SKM-1 treated with dmso at 0.1 percent for 144 hours (cell line): ENCODE measurements around the gene SLC38A4.

Experiments used
- DNase-seq: peaks from one replicate; lab custom pipeline; 2025; ENCODE audit not compliant: unreplicated experiment; lab: John Stamatoyannopoulos, UW

Gene SLC38A4

DNA sequence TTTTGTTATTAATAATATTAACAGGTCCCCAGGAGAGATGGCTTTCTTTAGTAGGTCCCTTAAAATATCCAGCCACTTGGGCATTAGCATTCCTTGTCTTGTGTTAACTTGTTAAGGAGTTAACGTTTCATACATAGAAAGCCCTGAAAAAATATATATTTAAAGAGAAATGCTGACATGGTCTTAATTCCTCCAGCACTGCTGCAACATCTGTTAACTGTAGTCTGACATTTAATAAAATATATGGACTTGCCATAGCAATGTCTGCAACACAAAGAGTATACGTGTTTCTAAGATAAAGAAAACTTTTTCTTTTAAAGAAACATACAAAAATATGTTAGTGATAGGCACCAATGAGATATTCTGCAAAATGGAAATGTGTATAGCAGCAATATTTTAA lies 10.0 kb downstream of the SLC38A4 start:
- no peak for DNase-seq

DNA sequence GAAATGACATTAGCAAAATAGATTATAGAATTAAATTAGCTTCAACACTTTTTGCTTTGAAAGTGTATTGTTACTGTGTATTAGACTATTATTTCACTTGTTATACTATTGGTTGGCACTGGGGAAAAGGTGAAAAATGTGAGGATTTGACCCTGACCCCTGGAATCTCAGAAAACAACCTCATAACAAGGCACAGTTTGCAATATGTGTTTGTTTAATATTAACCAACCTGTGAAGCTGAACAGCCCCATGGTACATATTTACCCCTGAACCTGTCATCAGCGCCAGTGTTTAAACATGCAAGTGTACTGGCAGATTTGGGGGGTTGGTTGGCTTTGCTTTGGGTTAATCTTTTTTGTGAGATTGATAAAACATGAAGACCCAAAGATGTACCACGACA lies 11.7 kb downstream of the SLC38A4 start:
- DNase-seq: no peak

DNA sequence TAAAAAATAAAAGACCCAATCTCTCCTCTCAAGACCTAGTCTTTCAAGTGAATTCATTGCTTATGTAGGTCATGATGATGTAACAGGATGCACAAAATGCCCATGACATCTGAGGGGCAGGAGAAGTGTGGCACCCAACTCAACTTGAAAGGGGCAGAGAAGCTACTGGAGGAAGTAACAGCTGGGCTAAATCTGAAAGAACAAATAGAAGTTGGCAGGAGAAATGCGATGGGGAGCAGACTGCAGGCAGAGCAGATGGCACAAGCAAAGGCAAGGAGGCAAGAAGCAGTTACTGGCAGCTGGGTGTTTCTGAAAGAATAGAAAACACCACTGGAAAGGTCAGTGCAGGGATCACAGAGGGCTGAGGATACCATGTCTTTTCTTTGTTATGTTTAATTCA lies 14.6 kb downstream of the SLC38A4 start:
- no peak for DNase-seq

DNA sequence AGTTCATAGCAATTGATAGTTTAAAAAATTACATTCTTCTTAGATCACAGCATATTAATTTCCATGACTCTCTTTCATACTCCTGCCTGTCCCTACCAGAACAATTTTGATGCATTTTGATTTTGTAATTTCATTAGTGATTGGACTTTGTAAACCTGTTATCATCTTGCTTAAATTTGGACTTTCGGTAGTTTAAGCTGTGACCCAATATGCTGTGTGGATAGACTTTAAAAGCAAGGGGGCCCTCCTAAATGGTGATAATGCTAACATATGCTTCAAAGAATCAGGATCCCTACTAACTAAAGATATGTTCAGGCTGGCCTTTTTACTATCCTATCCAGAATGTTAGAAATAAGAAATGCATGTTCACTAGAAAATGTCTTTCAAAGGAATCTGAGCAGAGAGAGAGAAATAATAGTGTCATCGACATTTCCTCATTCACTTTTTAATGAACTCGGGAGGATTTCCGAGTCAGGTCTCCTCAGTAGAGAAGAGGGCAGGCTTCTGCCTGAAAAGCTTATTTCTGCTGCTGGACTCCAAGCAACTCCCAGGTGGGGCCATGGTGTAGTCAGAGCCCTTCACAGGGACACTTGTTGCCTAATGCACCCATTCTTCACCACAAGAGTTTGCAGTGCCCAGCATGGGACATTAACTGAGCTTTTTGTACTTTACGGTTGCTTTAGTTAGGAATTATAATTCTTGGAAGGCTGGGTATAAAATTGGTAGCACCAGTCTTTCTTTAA lies 16.7 kb downstream of the SLC38A4 start:
- no peak for DNase-seq

DNA sequence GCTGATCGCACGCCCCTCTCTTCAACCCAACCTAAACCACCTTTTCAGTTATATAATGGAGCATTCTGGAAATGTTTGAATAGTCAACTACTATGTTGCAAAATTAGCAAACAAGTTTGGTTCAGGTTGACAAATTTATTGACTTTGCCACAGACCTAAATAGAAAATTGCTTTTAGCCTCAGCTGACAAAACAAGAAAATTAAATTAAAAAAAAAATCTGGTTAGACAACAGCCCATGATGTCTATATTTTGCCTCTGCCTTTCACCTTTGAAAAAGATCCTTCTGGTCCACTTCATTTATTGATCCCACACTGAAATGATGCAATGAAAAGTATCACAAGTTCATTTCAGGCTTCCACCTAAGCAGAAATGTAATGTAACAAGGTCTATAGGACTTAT lies 17.5 kb downstream of the SLC38A4 start:
- DNase-seq: no peak

DNA sequence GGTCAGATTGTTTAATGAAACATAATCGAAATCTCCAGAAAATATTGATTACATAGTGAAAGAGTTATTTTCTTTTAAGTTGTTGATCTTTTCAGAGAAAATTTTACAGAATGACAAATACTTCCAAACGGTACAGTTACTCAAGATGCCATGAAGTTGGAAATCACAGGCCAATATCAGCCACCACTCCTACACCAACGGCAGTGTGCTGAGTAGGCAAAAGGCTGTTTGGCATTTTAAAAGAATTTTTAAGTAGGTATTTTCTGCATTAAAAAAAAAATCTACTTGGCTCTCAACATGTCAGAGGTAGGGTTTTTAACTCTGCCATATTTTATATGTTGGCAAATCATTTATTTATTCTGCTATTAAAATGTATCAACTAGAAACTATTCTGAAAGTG lies 21.7 kb downstream of the SLC38A4 start:
- no peak for DNase-seq

DNA sequence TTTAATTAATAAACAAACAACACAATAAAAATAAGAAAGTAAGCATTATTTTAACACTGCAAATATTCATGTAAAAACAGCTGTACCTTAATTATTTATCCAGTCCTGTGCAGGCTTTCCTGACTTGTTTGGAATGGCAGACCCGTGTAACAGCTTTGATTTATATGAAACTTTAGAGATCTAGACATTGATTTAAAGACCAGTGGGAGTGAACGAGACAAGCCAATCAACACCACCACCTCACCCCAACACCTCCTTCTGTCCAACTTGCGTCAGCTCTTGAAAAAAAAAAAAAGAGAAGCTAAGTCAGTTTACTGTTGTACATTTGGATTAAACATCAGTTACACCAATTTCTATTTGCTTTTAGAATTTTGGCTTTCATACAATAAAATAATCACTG lies 22.3 kb downstream of the SLC38A4 start:
- DNase-seq: no peak

DNA sequence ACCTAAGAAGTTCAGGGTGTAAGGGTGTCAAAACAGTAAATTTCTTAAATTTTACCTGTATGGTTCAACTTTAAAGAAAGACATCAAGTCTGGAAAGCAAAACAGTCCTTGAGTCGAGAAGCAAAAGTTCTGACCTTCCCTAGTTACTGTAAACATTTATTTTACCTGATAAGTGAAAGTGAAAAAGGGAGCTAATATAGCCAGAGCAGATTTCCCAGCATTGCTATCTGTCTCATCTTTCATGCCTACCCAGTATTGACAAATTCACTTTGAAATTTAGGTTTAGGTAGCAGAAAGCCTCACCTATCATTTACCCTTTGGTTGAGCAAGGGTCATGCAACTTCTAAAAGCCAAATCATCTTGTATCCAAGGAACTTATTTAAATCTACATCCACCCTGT lies 24.5 kb downstream of the SLC38A4 start:
- no peak for DNase-seq

DNA sequence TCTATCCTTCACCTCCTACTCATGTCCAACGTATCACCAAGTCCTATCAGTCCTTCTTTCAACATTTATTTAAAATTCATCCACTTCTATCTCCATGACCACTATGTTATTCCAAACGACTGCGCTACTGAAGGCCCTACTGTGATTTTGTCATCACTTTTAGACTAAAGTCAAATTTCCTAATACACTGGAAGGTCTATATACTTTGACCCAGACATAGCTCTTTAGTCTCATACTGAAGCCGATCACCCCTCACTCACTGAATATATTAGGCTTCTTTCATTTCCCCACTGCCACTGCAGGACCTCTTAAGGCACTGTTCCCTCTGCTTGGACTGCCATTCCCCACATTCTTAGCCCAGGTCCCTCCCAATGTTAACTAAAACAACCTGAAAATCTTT lies 25.6 kb downstream of the SLC38A4 start:
- no peak for DNase-seq

DNA sequence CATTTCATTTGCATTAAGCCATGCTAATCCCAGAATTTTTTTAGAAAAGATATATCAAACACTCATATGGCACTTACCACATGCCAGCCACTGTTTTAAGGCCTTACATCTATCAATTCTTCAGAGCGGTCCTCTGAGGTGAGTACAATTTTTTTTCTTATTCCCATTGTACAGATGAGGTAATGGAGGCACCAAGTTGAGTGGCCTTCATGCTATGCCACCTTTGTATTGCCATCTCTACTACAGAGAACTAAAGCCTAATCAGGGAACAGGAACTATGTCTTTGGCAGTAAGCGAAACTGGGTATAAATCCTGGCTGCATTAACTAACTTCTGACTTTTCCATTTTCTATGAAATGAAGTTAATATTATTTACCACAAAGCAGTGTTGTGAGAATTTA lies 27.1 kb downstream of the SLC38A4 start:
- no peak for DNase-seq

DNA sequence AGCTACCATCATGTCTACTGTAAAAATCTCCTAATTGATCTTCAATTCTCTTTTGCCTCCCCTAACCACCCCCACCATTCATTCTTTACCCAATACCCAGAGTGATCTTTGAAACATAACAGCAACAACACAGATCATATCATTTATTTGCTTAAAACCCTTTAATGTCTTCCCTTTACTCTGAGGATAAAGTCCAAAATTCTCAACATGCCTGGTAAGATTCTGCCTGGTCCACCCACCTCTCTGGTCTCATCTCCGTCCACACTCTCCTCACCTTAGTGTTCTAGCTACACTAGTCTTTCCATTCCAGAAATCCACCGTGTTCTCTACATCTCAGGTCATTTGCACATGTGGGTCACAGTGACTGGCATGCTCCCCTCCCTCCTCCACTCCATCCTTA lies 27.7 kb downstream of the SLC38A4 start:
- DNase-seq: no peak

DNA sequence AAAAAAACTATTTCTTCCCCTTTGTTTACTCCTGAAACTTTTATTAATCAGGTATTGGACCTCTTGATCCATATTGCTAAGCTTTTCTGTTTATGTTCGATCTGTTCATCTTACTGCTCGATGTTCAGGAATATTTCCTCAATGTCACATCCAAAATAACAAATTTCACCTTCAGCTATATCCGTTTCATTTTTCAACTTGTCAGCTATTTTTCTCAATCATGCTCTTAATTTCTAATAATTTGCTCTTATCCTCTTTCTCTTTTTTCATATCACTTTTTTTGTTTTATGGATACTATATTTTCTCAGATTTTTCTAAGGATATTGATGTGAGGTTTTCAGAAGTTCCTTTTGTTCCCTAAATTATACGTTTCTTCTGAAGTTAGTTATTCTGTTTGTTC lies 29.8 kb downstream of the SLC38A4 start:
- no peak for DNase-seq

DNA sequence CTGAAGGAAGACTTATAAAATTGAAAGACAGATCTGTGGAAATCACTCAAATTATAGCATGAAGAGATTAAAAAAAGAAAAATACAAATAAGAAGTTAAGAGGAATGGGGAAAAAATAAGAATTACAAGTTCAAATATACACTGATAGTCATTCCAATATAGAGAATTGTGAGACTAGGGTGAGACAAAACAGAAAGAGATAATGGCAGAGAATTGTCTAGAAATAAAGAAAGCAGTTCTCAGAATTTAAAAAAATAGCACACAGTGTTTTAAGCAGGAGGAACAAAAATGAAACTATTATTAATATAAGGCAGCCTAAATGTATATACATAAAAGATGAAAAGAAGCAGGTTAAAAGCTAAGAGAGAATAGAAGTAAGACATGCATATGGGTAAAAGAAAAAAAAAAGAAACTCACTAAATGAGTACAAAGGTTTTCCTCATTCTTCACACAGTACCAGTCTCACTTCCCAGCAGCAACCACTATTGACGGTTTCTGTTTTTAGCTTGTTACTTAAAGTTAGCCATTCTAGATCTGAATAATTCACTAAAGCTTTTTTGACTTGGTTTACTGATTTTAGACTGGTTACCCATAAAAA lies 31.1 kb downstream of the SLC38A4 start:
- DNase-seq: no peak

DNA sequence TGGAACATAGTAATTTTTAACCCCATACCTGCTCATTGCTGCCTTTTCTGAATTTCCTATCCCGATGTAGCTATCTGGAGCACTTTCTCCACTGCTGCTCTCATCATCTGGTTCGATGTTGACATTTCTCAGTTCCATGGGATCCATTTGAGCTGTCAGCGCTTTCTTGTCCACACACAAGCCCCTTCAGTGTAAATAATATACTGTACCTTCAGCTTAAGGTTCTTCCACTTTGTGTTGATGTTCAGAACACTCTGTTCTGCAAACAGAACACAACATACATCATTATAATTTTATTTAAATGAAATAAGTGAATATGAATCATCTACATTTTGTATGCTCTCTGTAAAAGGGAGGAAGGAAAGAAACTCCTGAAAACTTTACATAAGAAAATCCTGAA lies 32.9 kb downstream of the SLC38A4 start:
- DNase-seq: no peak

DNA sequence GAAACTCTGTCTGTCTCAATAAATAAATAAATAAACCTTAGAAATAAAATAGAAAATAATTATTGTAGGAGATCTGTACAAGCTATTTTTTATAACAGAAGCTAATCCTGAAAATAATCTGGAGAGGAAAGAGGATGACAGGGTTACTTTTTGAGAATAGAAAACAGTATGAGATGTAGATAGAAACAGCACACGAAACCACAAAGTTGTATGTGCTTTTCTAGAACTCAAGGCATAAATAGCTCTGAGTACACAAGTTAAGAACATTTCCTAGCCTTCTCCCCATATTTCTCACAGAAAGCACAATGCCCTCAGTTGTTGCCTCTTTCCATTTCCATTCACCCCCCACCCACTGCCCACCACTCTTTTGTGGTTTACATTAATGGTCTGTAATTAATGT lies 35.7 kb downstream of the SLC38A4 start:
- DNase-seq: no peak

DNA sequence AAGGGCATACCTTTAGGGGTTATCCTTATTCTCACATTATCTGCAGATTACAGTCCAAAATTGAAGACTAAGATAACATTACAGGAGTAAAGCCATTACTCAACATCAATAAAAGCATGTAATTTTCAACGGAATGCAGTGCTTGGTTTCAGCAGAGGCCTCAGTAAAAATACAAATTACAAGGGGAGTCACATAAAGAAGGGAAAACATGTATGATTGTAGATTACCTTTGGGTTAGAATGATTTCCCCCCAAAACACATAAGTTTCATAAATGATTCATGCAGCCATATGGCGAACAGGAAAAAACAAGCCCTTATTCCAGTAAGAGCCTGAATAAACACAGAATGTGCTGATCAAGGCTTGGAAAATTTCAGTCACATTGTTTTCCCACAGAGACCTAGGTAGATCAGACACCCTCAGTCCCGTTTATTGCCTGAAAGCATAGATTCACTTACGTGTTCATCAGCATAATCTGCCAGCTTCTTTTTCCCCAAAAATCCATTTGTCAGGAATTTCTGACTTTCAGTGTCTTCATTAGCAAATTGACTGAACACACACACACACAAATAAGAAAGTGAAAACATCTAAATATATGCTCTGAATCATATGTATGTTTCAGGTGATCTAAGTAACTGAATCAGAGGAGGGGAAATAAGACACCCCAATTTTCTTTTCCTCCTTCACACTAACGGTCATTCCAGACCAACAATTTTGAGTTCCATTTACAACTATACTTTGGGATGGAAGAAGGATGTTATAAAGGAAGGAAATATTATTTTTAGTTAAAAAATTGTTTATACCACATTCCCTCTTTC lies 37.5 kb downstream of the SLC38A4 start:
- DNase-seq: no peak

DNA sequence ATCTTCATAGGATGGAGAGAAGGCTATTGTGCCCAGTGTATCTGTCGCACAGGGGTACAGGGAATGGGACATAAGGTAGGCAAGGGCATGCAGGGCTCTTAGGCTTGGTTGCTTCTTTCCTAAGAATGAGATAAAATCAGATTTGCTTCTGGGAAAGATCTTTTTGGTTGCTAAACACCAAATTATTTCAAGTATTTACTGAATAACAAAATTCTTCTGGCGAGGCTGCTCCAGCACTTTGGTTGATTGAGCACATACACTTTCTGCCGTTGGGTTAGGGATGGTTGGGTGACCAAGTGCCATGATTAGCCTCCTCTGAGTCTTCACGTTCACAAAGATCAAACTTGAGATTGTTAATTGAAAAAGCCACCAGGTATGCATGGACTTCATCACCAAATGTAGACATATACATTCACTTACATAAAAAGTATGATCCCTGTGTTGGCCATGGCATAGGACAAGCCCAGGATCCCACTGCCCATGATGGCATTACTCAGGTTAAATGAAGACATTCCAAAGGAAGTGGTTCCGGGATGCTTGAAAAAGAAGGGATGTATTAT lies 38.2 kb downstream of the SLC38A4 start:
- DNase-seq: no peak

DNA sequence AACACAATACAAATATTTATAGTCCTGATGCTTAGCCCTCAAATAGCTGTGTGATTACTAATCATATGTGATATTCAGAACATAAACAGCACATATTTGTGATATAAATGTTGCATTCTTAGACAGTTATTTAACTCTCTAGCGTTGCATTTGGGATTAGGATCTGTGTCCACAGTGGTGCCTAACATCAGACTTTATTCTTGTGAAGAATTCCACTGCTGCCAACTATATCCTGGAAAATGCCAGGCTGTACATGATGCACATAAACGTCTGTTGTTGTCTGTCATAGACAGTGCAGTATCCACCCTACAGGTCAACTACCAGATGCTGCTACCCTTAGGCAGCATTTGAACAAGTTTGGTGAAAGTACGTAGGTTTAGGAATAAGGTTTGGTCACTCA lies 39.0 kb downstream of the SLC38A4 start:
- no peak for DNase-seq

DNA sequence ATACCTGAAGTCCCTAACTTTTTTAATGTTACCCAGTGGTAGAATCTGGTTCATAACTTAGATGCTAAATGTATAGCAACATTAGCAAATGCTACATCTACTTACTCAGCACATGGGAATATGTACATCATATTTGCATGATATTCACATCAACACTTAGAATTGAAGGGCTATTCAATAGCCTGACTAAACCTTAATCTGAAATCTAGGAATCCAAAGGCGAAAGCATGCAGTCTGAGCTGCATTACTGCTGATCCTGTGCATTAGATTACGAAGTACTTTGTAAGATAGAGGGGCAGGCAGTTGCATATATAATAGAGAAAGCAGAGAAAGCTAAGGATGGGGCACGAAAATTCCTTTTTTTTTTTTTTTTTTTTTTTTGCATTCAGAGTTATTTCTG lies 40.4 kb downstream of the SLC38A4 start:
- DNase-seq: no peak

DNA sequence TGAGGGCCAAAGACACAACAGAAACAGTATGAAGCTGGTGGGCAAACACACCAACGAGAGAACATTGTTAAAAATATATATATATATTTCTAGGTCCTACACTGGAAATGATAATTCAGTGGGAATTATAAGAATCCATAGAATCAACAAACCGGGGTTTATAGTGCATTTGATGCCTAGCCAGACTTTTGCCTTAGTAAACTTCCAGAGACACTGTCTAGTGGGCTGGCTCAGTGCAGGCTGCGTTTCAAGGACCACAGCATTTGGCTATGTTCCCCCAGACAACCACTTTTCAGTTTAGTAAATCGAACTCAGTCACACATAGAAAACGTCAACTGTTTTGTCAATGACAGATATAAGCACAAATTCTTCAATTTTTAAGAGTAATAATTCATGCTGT lies 41.9 kb downstream of the SLC38A4 start:
- no peak for DNase-seq

DNA sequence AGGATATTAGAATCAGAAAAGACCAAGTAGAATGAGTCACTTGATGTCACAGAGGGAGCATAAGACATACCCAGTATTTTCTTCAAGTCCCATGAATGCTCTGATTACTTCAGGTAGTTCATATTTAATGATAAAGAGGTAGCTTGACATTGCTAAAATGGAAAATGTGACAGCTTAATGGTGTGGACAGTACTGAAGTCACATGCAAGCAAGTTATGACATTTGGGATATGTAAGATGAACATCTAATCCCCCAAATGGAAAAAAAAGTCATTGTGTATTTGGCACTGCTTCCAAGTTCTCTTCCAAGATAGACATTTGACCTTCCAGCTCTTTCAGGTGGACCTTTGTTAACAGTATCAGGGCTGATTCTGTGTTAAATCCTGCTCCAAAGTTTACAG lies 45.9 kb downstream of the SLC38A4 start:
- DNase-seq: no peak

DNA sequence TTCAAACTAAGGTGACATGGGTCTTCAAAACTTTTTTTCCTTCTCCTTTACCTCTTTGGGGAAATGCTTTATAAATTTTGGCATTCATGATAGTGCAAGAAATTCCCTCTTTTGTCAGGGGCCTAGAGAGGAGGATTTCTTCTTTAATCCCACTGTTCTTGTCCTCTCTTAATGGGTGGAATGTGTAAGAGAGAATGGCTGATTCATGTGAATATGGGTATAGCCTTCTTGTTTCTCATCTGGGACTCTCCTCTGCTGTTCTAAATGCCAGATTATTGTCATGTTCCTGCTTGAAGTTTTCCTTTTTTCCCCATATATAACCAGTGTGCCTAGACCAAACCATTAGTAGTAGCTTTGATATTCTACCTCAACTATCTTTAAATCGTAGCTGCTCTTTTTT lies 46.7 kb downstream of the SLC38A4 start:
- no peak for DNase-seq
